Omental fat pad (tissue), 4 donors: ENCODE measurements around the gene MUC4. TPM values are rescaled to one million over a fixed set of nuclear protein-coding genes. Genes with fewer than 3 reads are reported as not detected.

Experiments used
- ATAC-seq: fragments of 150-250 bp; one replicate; pipeline ENCODE4 v1.9.1; 2016; ENCODE audit warnings: mild to moderate bottlenecking, moderate library complexity; ENCODE audit not compliant: low FRiP score
- DNase-seq: peaks from one replicate; pipeline ENCODE4 v3.0.0-alpha.2; 2019; ENCODE audit warnings: low spot score
- CTCF ChIP-seq, 3 donors: fragments of 450-650 bp; IDR thresholded peaks; one replicate each; pipeline ENCODE4 v1.5.1; 2016 to 2017; ENCODE audit warnings: antibody characterized with exemption in 3 of 3, mild to moderate bottlenecking in 3 of 3, moderate library complexity in 2 of 3
- total RNA-seq, 4 donors: library from RNA; depleted of rRNA; stranded (reverse); fragments of >200 nt; gene quantifications; one replicate each; pipeline ENCODE4 v1.1.0, GENCODE V29; 2016

MUC4 gene
- total RNA-seq, 4 donors from 2014 or later, result 0.09 TPM; not detected in 3

- ATAC-seq (no peak), DNase-seq (no peak)
- TF ChIP-seq CTCF (IDR thresholded peaks at IDR 0.05), result no peak
Observed at GRCh38 chr3:195761567-195762248, 50.0 kb downstream of the MUC4 start.

GRCh38 chr3:195761123-195761566 is 50.6 kb downstream of the MUC4 start:
- no peak for DNase-seq
- TF ChIP-seq CTCF (IDR thresholded peaks at IDR 0.05), result no peak
- ATAC-seq, result no peak

- ATAC-seq (peak; percentile 62), DNase-seq (no peak)
Observed at GRCh38 chr3:195760345-195761122, 51.2 kb downstream of the MUC4 start.

GRCh38 chr3:195758721-195759353 is 52.9 kb downstream of the MUC4 start:
- no peak for TF ChIP-seq CTCF (IDR thresholded peaks at IDR 0.05)
- DNase-seq (no peak), ATAC-seq (no peak)

More at GRCh38 chr3:195760345-195761122, 51.2 kb downstream of the MUC4 start:
- no peak for TF ChIP-seq CTCF (IDR thresholded peaks at IDR 0.05)

GRCh38 chr3:195757827-195758226 is 53.9 kb downstream of the MUC4 start:
- ATAC-seq (no peak), DNase-seq (no peak)
- TF ChIP-seq CTCF (IDR thresholded peaks at IDR 0.05), result no peak

- no peak for TF ChIP-seq CTCF (IDR thresholded peaks at IDR 0.05)
- ATAC-seq (no peak), DNase-seq (no peak)
Observed at GRCh38 chr3:195757438-195757770, 54.3 kb downstream of the MUC4 start.
